ENCODE data around the gene TRPM2.

Gene TRPM2

DNA sequence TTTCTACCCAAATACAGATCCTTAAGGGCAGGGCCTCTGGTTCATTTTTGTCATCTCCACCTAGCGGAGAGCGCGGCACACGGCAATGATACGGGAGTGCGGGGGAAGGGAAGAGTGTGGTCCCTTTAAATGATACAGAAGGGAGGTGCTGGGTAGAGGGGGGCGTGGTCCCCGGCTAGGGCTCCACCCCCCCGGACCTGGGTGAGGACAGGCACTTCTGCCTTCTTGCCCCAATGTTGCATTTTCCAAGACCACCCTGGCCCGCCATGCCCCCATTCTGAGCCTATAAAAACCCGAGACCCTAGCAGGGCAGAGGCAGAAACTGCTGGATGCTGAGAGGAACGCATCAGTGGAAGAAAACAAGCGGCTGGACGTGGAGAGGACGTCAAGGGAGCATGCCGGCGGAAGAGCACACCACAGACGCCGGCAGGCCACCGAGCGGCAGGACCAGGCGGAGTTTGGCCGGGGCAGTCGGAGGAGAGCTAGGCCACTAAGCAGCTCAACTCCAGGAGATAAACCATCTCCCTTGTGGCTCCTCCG, 131.9 kb downstream of the TRPM2 start:
- peak overlapping the region; percentile 37 for H3K4me3 ChIP-seq (ENCODE audit: low read depth, low read length)
- TF ChIP-seq, protein P1, sequence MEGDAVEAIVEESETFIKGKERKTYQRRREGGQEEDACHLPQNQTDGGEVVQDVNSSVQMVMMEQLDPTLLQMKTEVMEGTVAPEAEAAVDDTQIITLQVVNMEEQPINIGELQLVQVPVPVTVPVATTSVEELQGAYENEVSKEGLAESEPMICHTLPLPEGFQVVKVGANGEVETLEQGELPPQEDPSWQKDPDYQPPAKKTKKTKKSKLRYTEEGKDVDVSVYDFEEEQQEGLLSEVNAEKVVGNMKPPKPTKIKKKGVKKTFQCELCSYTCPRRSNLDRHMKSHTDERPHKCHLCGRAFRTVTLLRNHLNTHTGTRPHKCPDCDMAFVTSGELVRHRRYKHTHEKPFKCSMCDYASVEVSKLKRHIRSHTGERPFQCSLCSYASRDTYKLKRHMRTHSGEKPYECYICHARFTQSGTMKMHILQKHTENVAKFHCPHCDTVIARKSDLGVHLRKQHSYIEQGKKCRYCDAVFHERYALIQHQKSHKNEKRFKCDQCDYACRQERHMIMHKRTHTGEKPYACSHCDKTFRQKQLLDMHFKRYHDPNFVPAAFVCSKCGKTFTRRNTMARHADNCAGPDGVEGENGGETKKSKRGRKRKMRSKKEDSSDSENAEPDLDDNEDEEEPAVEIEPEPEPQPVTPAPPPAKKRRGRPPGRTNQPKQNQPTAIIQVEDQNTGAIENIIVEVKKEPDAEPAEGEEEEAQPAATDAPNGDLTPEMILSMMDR (conservative IDR thresholded peaks at IDR 0.05; ENCODE audit: low read depth, low read length): peak; percentile 29
- DNase-seq (ENCODE audit: low read depth): peak; percentile 20

DNA sequence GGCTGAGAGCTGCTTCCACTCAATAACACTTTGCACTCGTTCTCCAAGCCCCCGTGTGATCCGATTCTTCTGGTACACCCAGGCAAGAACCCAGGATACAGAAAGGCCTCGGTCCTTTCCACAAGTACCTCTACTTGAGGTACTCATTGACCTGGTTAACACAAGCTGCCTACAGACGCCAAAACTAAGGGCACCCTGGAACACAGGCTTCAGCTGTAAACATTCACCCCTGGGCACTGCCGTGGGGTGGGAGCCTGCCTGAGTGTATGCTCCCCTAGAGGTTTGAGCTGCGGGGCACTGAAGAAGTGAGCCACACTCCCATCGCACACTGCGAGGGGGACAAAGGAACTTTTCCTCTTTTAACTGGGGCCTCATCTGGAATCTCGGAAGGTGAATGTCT, 132.4 kb downstream of the TRPM2 start:
- peak overlapping the region; percentile 37 for H3K4me3 ChIP-seq (ENCODE audit: low read depth, low read length)
- TF ChIP-seq, protein P1 (conservative IDR thresholded peaks at IDR 0.05; ENCODE audit: low read depth, low read length): no peak
- no peak for DNase-seq (ENCODE audit: low read depth)

- DNase-seq (ENCODE audit: low read depth): no peak
- no peak overlapping the region for H3K4me3 ChIP-seq (ENCODE audit: low read depth, low read length)
- TF ChIP-seq, protein P1 (conservative IDR thresholded peaks at IDR 0.05; ENCODE audit: low read depth, low read length): no peak
Measured at GRCh38 chr21:44486302-44486701, 132.9 kb downstream of the TRPM2 start.

- no peak overlapping the region for H3K4me3 ChIP-seq (ENCODE audit: low read depth, low read length)
- TF ChIP-seq, protein P1 (conservative IDR thresholded peaks at IDR 0.05; ENCODE audit: low read depth, low read length): peak; percentile 74
- peak; percentile 54 for DNase-seq (ENCODE audit: low read depth)
Measured at GRCh38 chr21:44487831-44488230, 134.4 kb downstream of the TRPM2 start.

- TF ChIP-seq, protein P1 (conservative IDR thresholded peaks at IDR 0.05; ENCODE audit: low read depth, low read length): peak; percentile 10
- DNase-seq (ENCODE audit: low read depth): no peak
- H3K4me3 ChIP-seq (ENCODE audit: low read depth, low read length): no peak overlapping the region
Measured at GRCh38 chr21:44489962-44490361, 136.5 kb downstream of the TRPM2 start.

DNA sequence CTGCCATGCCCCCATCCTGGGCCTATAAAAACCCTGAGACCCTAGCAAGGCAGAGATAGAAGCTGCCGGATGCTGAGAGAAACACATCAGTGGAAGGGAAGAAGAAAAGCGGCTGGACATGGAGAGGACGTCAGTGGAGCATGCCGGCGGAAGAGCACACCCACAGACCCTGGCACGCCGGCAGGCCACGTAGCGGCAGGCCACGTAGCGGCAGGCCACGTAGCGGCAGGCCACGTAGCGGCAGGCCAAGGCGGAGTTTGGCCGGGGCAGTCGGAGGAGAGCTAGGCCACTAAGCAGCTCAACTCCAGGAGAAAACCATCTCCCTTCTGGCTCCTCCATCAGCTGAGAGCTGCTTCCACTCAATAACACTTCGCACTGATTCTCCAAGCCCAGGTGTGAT, 137.0 kb downstream of the TRPM2 start:
- TF ChIP-seq, protein P1 (conservative IDR thresholded peaks at IDR 0.05; ENCODE audit: low read depth, low read length): no peak
- no peak overlapping the region for H3K4me3 ChIP-seq (ENCODE audit: low read depth, low read length)
- no peak for DNase-seq (ENCODE audit: low read depth)

GRCh38 chr21:44490816-44491215, 137.4 kb downstream of the TRPM2 start:
- DNase-seq (ENCODE audit: low read depth): no peak
- TF ChIP-seq, protein P1 (conservative IDR thresholded peaks at IDR 0.05; ENCODE audit: low read depth, low read length): no peak
- H3K4me3 ChIP-seq (ENCODE audit: low read depth, low read length): no peak overlapping the region
